DMS 273 (cell line): ENCODE results near the gene CLCA1.

ENCODE experiments used
- DNase-seq: peaks from one replicate; lab custom pipeline; 2025; ENCODE audit not compliant: unreplicated experiment; lab: John Stamatoyannopoulos, UW

The CLCA1 gene

GRCh38 chr1:86460998-86461397, 7.7 kb upstream of the CLCA1 start:
- no peak for DNase-seq

- no peak for DNase-seq
Measured at GRCh38 chr1:86461482-86461881, 7.2 kb upstream of the CLCA1 start.

DNA sequence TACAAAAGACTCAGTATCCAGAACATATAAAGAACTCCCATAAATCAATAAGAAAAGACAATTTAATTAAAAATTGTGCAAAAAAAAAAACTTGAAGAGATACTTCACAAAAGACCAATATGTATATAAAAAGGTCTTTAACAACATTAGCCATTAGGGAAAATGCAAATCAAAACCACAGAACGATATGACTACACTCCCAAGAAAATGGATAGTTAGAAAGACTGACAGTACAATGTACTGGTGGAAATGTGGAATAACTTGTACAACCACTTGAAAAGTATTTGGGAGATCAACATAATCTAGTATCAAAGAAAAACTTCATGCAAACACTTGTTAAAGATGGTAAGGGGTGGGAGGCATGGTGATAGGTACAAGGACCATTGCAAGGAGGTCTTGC, 3.9 kb upstream of the CLCA1 start:
- no peak for DNase-seq

DNA sequence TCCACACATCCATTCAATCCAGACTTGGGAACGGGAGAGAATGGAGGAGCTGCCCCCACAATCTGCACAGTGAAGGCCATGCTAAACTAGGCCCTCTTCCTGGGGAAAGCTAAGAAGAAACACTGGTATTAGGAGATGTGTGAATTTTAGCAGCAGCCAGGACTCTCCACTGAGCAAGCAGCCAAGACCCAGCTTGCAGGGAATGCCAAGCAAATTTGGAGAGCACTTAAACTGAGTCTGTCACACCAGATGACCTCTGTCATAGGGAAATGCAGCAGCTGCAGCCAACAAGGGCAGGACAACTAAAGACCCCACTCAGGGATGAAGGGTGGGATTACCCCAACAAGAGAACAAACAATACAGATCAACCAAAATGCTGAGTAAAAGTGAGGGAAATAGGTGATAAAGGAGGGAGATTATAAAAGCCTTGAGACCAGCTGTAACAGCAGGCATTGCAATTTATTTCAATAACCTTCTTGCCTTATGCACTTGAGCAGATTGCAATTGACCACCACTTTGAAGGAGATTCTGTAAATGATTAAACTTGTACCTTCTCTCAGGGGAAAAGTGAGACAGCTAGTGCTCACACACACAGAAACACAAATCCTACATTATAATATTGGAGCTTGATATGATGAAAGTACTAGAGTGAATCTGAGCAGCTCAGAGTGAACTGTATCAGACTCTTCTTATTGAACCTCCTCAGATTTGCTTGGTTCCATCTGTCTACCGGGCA, 2.5 kb upstream of the CLCA1 start:
- no peak for DNase-seq

- no peak for DNase-seq
Measured at GRCh38 chr1:86466986-86467385, 1.7 kb upstream of the CLCA1 start.

GRCh38 chr1:86470859-86471258, 2.1 kb downstream of the CLCA1 start:
- no peak for DNase-seq

DNA sequence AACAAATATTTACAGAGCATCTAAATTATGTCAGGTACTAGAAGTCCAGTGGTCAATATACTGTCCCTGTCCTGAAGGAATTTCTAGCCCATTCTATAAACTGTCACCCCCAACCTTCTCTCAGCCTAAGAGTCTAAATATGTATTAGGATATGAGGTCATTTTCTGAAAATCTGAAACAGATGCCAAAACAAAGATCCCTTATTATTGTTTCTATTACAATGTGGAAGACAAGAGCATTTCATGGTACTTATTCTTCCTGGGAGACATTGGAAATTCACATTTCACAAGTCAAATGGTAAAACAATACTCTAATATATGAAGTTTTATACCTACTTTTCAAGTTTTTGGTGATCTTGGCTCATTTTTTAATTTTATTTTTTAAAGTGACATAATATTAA, 2.6 kb downstream of the CLCA1 start:
- DNase-seq = no peak

DNA sequence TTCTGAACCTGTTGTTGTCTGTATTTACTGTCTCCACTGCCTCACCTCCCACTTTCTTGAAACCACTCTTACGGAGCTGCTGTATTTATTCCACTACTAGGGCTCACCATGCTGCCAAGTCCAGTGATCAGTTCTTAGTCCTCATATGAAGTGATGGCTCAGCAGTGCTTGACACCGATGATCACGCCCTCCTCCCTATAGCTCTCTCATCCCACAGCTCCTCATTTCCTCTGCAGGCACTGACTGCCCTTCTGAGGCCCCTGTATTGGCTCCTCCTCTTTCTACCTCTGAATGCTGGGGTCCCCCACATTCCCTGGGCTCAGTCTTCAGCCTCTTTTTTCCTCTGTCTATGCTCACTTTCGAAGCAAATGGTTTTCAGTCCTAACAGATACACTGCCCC, 3.4 kb downstream of the CLCA1 start:
- DNase-seq = no peak

- DNase-seq = no peak
Measured at GRCh38 chr1:86472767-86473166, 4.0 kb downstream of the CLCA1 start.

- DNase-seq = no peak
Measured at GRCh38 chr1:86477256-86477655, 8.5 kb downstream of the CLCA1 start.

GRCh38 chr1:86477682-86478081, 9.0 kb downstream of the CLCA1 start:
- no peak for DNase-seq

- DNase-seq = no peak
Measured at GRCh38 chr1:86478416-86479156, 9.9 kb downstream of the CLCA1 start.

- no peak for DNase-seq
Measured at GRCh38 chr1:86481966-86482365, 13.2 kb downstream of the CLCA1 start.

- no peak for DNase-seq
Measured at GRCh38 chr1:86487131-86487810, 18.5 kb downstream of the CLCA1 start.

- DNase-seq = no peak
Measured at GRCh38 chr1:86487811-86488141, 19.0 kb downstream of the CLCA1 start.

GRCh38 chr1:86489242-86489878, 20.6 kb downstream of the CLCA1 start:
- peak; percentile 1 for DNase-seq

DNA sequence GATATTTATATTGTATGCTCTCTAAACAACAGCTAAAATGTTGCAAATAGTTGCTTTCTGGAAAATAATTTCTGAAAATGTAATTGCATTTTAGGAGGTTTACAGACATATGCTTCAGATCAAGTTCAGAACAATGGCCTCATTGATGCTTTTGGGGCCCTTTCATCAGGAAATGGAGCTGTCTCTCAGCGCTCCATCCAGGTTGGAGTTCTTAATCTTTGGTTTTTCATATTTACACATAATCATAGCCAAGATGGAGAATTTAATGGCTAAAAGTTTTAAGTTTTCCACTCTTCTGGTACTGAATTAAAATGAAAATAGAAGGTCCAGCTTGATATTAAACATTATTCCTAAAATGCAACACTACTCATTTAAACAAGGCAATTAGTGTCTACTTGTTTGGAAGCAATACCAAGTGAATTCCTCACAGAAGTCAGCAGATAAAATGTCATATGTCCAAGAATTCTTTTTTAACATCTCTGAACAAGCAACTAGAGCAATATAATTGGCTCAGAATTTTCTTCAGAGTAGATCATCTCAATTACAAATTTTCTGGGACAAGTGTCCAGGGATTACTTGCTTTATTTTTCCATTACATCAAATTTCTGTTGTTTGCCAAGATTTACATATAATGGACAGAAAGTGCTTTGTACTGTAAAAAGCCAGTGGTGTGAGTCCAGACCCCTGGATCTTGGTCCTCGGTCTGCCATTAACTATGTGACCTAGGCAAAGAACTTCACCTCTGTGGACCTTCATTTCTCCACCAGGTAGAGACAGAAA, 22.6 kb downstream of the CLCA1 start:
- no peak for DNase-seq

- no peak for DNase-seq
Measured at GRCh38 chr1:86498281-86498680, 29.6 kb downstream of the CLCA1 start.

DNA sequence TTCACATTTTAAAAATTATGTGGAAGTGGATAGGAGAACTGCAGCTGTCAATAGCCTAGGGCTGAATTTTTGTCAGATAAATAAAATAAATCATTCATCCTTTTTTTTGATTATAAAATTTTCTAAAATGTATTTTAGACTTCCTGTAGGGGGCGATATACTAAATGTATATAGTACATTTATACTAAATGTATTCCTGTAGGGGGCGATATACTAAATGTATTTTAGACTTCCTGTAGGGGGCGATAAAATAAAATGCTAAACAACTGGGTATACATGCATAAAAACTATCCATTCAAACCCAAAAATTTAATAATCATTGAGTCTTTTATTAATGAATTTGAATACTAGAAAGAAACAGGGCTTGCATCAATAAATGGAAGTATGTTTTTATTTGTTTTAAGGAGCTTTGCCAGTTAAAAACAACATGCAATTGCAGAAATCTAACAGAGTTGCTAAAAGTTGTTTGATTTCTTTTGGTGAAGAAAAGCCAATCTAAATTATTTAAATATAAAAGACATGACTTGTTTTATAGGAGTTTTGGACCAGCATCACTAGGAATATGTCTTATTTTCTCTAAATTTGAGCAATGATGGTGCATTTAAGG, 31.4 kb downstream of the CLCA1 start:
- peak; percentile 82 for DNase-seq

- no peak for DNase-seq
Measured at GRCh38 chr1:86500714-86501113, 32.0 kb downstream of the CLCA1 start.
